Type B pancreatic cell (in vitro differentiated cells): ENCODE measurements around the gene COX19. TPM values are rescaled to one million over a fixed set of nuclear protein-coding genes. Genes with fewer than 3 reads are reported as not detected.

Experiments
- DNase-seq: peaks from one replicate; pipeline ENCODE4 v3.0.0; 2021; ENCODE audit warnings: mixed read lengths; ENCODE audit not compliant: unreplicated experiment; ENCODE audit errors: extremely low spot score
- H3K27ac Mint-ChIP-seq: 2 replicates; pipeline ENCODE4 v1.8.0; 2021; ENCODE audit warnings: mild to moderate bottlenecking, mixed read lengths
- H3K27me3 Mint-ChIP-seq: 2 replicates; pipeline ENCODE4 v1.8.0; 2021; ENCODE audit warnings: mixed read lengths
- H3K36me3 Mint-ChIP-seq: 2 replicates; pipeline ENCODE4 v1.8.0; 2021; ENCODE audit warnings: mixed read lengths
- H3K4me1 Mint-ChIP-seq: one replicate; pipeline ENCODE4 v1.8.0; 2021; ENCODE audit warnings: mixed read lengths; ENCODE audit not compliant: unreplicated experiment
- H3K4me3 Mint-ChIP-seq: 2 replicates; pipeline ENCODE4 v1.8.0; 2021; ENCODE audit warnings: mild to moderate bottlenecking, mixed read lengths
- H3K9me3 Mint-ChIP-seq: 2 replicates; pipeline ENCODE4 v1.8.0; 2021; ENCODE audit warnings: mixed read lengths
- total RNA-seq: library from RNA; stranded (reverse); gene quantifications from 2 replicates; pipeline ENCODE4 v1.2.1, GENCODE V29; 2021; ENCODE audit warnings: low replicate concordance
- TF ChIP-seq, protein P1 (sequence below): fragments of 200-600 bp; sonication (generic); conservative IDR thresholded peaks from 2 replicates; pipeline ENCODE4 v1.5.0; 2021; ENCODE audit warnings: antibody characterized with exemption, mild to moderate bottlenecking

COX19 gene
- total RNA-seq, 1 donor from 2014 or later, result 15.4 TPM

DNA sequence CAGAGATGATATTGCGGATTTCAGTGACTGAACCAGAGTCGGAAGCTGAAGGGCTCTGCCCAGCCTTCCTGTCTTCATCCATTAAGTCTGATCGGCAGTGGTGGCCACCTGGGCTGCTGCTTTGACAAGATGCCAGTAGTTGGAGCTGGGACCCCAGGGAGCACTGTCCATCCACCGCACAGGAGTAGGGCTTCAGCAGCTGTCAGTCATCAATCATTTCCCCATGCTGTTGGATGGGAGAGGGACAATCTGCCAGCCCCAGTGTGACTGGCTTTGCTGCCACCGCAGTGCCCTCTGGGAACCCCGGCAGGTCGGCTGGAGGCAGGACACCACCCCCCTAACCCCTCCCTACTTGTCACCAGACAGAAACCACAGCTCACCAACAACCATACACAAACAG lies 46.0 kb upstream of the COX19 start:
- Mint-ChIP-seq H3K36me3 (peaks cover 8% of the 10 kb centered on the region), H3K27me3 (no peaks in the 10 kb centered on the region), H3K27ac (no peak overlapping the region), H3K4me3 (no peak overlapping the region), H3K9me3 (no peaks in the 10 kb centered on the region), H3K4me1 (peaks cover 4% of the 10 kb centered on the region)
- DNase-seq, result no peak
- TF ChIP-seq, protein P1, sequence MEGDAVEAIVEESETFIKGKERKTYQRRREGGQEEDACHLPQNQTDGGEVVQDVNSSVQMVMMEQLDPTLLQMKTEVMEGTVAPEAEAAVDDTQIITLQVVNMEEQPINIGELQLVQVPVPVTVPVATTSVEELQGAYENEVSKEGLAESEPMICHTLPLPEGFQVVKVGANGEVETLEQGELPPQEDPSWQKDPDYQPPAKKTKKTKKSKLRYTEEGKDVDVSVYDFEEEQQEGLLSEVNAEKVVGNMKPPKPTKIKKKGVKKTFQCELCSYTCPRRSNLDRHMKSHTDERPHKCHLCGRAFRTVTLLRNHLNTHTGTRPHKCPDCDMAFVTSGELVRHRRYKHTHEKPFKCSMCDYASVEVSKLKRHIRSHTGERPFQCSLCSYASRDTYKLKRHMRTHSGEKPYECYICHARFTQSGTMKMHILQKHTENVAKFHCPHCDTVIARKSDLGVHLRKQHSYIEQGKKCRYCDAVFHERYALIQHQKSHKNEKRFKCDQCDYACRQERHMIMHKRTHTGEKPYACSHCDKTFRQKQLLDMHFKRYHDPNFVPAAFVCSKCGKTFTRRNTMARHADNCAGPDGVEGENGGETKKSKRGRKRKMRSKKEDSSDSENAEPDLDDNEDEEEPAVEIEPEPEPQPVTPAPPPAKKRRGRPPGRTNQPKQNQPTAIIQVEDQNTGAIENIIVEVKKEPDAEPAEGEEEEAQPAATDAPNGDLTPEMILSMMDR, result no peak

DNA sequence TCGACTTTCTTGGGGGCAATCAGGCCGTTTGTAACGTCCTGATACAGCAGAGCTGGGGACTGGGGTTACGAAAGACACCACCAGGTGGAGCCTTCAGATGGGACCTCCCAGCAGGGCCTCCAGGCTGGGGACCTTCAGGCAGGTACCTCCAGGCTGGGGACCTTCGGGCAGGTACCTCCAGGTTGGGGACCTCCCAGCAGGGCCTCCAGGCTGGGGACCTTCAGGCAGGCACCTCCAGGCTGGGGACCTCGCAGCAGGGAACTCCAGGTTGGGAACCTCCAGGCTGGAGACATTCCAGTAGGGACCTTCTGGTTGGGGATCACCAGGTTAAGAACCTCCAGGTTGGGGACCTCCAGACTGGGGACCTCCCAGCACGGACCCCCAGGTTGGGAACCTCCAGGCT lies 45.5 kb upstream of the COX19 start:
- no peak for DNase-seq
- TF ChIP-seq, protein P1, result peak; percentile 16
- no peaks in the 10 kb centered on the region for H3K27me3 Mint-ChIP-seq
- peaks cover 8% of the 10 kb centered on the region for H3K36me3 Mint-ChIP-seq
- H3K27ac Mint-ChIP-seq, result no peak overlapping the region
- H3K9me3 Mint-ChIP-seq, result no peaks in the 10 kb centered on the region
- no peak overlapping the region for H3K4me3 Mint-ChIP-seq
- H3K4me1 Mint-ChIP-seq, result no peaks in the 10 kb centered on the region

DNA sequence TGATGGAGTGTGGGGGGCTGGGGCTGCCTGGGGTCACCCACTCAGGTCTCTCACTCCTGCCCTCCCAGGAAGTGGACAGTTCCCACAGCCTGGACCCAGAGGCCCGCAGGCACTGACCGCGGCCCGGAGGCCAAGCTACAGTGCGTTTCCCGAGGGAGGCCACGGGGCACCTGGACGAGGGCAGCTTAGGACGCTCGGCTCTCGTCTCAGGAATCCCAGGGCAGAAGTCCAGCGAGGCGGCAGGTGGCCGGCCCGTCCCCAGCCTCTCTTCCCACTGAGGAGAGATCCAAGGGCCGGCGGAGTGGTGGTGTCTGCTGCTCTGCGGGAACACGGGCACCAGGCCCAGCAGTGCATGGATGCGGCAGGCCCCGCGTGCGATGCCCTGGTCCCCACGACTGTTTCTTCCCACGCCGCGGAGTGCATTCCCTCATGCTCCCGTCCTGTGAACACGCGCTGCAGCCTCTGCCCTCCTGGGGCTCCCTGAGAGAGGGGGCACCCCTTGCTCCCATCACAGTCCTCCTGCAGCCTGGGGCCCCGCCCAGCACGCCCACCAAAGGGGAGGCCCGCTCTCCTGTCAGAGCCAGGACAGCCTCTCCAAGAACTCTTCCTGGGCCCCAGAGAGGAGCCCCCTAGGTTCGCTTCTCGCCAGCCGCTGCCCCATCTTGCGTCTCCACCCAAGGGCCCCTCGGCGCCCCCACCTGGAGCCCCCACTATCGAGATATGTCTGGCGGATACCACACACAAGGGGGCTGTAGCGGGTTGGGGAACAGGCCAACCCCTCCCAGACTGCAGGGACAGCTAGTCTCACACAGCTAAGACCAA lies 44.7 kb upstream of the COX19 start:
- Mint-ChIP-seq H3K4me3 (no peak overlapping the region), H3K4me1 (no peaks in the 10 kb centered on the region), H3K27ac (no peak overlapping the region), H3K36me3 (peaks cover 8% of the 10 kb centered on the region), H3K9me3 (no peaks in the 10 kb centered on the region), H3K27me3 (no peaks in the 10 kb centered on the region)
- TF ChIP-seq, protein P1, result no peak
- no peak for DNase-seq

DNA sequence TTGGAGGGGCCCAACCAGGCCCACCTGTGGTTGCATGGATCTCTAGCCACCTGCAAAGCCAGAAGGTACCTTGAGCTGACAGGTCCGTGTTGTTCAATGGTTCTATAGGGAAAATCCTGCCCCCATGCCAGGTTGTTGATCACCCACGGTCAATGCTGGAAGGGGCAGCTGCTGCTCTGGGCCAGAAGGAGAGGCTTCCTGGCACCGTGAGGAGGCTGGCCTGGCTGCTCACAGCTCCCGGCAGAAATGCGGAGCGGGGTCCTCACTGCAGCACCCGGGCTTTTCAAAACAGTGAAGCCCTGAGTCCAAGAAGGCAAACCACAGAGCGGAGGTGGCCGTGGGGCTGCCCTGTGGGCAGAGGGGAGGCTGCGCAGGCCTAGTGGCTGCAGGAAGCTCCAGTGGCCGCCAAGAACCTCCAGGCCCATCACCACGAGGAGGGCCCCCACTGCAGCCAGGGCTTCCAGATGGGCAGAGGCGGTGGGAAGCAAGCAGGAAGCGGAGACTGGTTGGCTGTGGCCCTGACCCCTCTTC lies 44.0 kb upstream of the COX19 start:
- Mint-ChIP-seq H3K27me3 (no peaks in the 10 kb centered on the region), H3K4me1 (peaks cover 1% of the 10 kb centered on the region), H3K4me3 (no peak overlapping the region), H3K27ac (no peak overlapping the region), H3K36me3 (peaks cover 8% of the 10 kb centered on the region), H3K9me3 (no peaks in the 10 kb centered on the region)
- TF ChIP-seq, protein P1, result no peak
- DNase-seq, result no peak

DNA sequence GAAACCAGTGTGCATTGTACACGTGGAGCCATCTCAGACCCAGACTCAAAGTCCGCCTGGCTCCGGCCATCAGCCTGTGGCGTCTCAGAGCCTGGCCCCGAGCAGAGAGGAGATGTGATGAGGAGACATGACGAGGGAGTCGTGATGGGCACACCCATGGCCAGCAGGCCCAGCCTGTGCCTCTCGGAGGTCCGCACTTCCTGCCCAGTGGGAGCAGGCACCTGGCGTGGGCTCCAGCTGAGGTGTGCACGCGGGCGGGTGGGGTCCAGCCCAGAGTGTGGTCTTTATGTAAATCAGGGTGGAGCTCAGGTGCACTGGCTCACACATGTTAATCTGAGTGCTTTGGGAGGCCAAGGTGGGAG lies 43.0 kb upstream of the COX19 start:
- H3K27ac Mint-ChIP-seq, result peak overlapping the region; percentile 13
- H3K4me3 Mint-ChIP-seq, result no peak overlapping the region
- no peaks in the 10 kb centered on the region for H3K9me3 Mint-ChIP-seq
- no peaks in the 10 kb centered on the region for H3K27me3 Mint-ChIP-seq
- H3K4me1 Mint-ChIP-seq, result peaks cover 10% of the 10 kb centered on the region
- no peak for DNase-seq
- TF ChIP-seq, protein P1, result no peak
- peaks cover 8% of the 10 kb centered on the region for H3K36me3 Mint-ChIP-seq
